Stomach (tissue), 4 donors: ENCODE measurements around the gene CBFA2T3.
"Not testable (repeated sequence)": the region's sequence is repeated elsewhere in the genome, so short reads cannot be mapped to it uniquely, and the experiment has no call there.

Experiments
- CTCF ChIP-seq, 7 experiments: fragments of 450-650 bp in 4 of 7; fragments of 200-600 bp in 3 of 7; sonication (generic) in 3 of 7; IDR thresholded peaks; one replicate each; pipeline ENCODE4 v1.5.1; 2016 to 2019; ENCODE audit warnings: antibody characterized with exemption in 7 of 7, control low read depth in 2 of 7, mild to moderate bottlenecking in 1 of 7
- POLR2A ChIP-seq, 4 donors: fragments of 450-650 bp; IDR thresholded peaks; one replicate each; pipeline ENCODE4 v1.6.1; 2016; ENCODE audit warnings: antibody characterized with exemption in 4 of 4, control low read depth in 2 of 4, mild to moderate bottlenecking in 1 of 4, moderate library complexity in 1 of 4
- POLR2AphosphoS5 ChIP-seq, 3 donors: sonication (generic); formaldehyde crosslinking; IDR thresholded peaks; one replicate each; pipeline ENCODE4 v1.6.1; 2016; ENCODE audit warnings: antibody characterized with exemption in 3 of 3

- not testable (repeated sequence) for TF ChIP-seq POLR2A, CTCF, POLR2AphosphoS5 (IDR thresholded peaks at IDR 0.05)
Measured at GRCh38 chr16:89008796-89009195, 31.8 kb upstream of the CBFA2T3 start.
